GM19468 (cell line): ENCODE measurements around the gene MYO18B.

Experiments
- ATAC-seq: cut with Tn5 transposase; IDR thresholded peaks from one replicate; pipeline ENCODE4 v1.9.1; 2021; ENCODE audit warnings: mild to moderate bottlenecking, moderate library complexity, moderate number of reproducible peaks; ENCODE audit not compliant: unreplicated experiment; ENCODE audit errors: extremely low read depth

The MYO18B gene

GRCh38 chr22:25747245-25747944, 5.4 kb downstream of the MYO18B start:
- ATAC-seq = no peak

GRCh38 chr22:25748140-25748539, 6.2 kb downstream of the MYO18B start:
- ATAC-seq = no peak

- ATAC-seq = no peak
Measured at GRCh38 chr22:25748704-25749103, 6.7 kb downstream of the MYO18B start.

- no peak for ATAC-seq
Measured at GRCh38 chr22:25749420-25750169, 7.6 kb downstream of the MYO18B start.

- ATAC-seq = no peak
Measured at GRCh38 chr22:25750569-25751173, 8.7 kb downstream of the MYO18B start.

- no peak for ATAC-seq
Measured at GRCh38 chr22:25751174-25751581, 9.2 kb downstream of the MYO18B start.

- ATAC-seq = no peak
Measured at GRCh38 chr22:25752615-25753214, 10.7 kb downstream of the MYO18B start.

GRCh38 chr22:25753252-25753651, 11.3 kb downstream of the MYO18B start:
- no peak for ATAC-seq

- no peak for ATAC-seq
Measured at GRCh38 chr22:25754527-25755202, 12.7 kb downstream of the MYO18B start.

GRCh38 chr22:25757686-25758085, 15.7 kb downstream of the MYO18B start:
- ATAC-seq = no peak

- ATAC-seq = no peak
Measured at GRCh38 chr22:25758316-25758715, 16.3 kb downstream of the MYO18B start.

GRCh38 chr22:25759825-25760231, 17.8 kb downstream of the MYO18B start:
- ATAC-seq = no peak

- no peak for ATAC-seq
Measured at GRCh38 chr22:25760294-25760693, 18.3 kb downstream of the MYO18B start.

GRCh38 chr22:25760848-25761595, 19.0 kb downstream of the MYO18B start:
- ATAC-seq = no peak

- no peak for ATAC-seq
Measured at GRCh38 chr22:25762147-25762546, 20.2 kb downstream of the MYO18B start.

- ATAC-seq = no peak
Measured at GRCh38 chr22:25763239-25763777, 21.3 kb downstream of the MYO18B start.

- no peak for ATAC-seq
Measured at GRCh38 chr22:25764270-25765015, 22.5 kb downstream of the MYO18B start.

- ATAC-seq = no peak
Measured at GRCh38 chr22:25765016-25765367, 23.0 kb downstream of the MYO18B start.

- no peak for ATAC-seq
Measured at GRCh38 chr22:25765801-25766200, 23.8 kb downstream of the MYO18B start.
